ENCODE measurements around the gene HVCN1. TPM values are rescaled to one million over a fixed set of nuclear protein-coding genes. Genes with fewer than 3 reads are reported as not detected.

HVCN1 gene
- total RNA-seq, 1 experiment from 2014 or later, result 2.2 TPM

DNA sequence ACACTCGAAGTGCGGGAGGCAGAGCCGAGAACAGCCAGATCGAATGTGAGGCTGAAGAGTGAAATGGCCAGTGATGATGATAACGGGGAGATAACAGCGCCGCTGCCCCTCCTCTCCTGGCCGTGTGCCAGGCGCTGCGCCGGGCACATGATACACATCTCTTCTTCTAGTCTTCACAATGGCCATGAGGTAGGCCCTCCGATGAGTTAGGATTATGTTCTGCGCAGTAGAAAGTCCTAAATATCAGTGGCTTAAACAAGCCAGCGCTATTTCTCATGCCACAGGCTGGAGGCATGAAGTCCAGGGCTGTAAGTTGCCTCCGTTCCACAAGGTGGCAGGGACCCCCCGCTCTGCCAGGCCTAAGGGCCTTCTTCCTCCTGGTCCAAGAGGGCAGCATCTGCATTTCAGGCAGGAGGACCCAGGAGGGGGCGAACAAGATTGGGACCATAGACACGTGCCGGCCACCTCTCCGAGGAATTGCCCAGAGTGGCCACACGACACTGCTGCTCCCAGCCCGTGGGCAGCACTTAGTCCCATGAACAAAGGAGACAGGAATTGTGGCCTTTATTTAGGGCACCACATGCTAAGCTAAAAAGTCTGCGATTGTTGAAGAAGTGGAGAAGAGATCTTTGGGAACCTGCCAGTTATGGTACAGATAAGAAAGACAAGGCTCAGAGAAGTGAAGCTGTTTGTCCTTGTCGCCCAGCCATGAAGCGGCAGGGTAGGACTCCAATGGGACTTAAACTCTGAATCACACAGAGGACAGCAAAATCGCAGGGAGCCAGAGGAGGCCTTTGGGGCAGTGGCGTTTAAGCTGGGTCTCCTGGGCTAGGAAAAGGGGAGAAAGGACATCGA is 10.9 kb upstream of the HVCN1 start:
- H4K20me1 ChIP-seq (ENCODE audit: low read length), result no peaks in the 10 kb centered on the region
- H3K4me1 ChIP-seq (ENCODE audit: insufficient read depth, low read length), result 0 out of 2 replicates have a peak, but pooled peaks cover 6% of the 10 kb centered on the region
- intact Hi-C loops (cut with micrococcal nuclease), result loop anchor here (2.0 to 10.0 kb wide), 4 partner anchors 42 to 235 kb away; partner anchors contain the start of genes FAM216A, GPN3, PPP1CC and TCTN1
- H3K9me2 ChIP-seq (replicated peaks; ENCODE audit: low read length), result no peaks in the 10 kb centered on the region
- no peaks in the 10 kb centered on the region for H3K9me3 ChIP-seq (ENCODE audit: low read length)
- DNase-seq, result no peak
- no peak overlapping the region for H3K4me3 ChIP-seq (ENCODE audit: low read length)
- POLR2A ChIA-PET (ENCODE audit: unreplicated experiment), result no interaction called here
- no peak overlapping the region for H3K4me2 ChIP-seq (ENCODE audit: low read length)
- no peak overlapping the region for H3K27ac ChIP-seq (ENCODE audit: low read length)
- TF ChIP-seq EZH2 (IDR thresholded peaks at IDR 0.05; ENCODE audit: low read length, unreplicated experiment), result no peak
- TF ChIP-seq EZH2phosphoT487 (IDR thresholded peaks at IDR 0.05; ENCODE audit: borderline replicate concordance, low read length), result no peak
- TF ChIP-seq, protein P1, sequence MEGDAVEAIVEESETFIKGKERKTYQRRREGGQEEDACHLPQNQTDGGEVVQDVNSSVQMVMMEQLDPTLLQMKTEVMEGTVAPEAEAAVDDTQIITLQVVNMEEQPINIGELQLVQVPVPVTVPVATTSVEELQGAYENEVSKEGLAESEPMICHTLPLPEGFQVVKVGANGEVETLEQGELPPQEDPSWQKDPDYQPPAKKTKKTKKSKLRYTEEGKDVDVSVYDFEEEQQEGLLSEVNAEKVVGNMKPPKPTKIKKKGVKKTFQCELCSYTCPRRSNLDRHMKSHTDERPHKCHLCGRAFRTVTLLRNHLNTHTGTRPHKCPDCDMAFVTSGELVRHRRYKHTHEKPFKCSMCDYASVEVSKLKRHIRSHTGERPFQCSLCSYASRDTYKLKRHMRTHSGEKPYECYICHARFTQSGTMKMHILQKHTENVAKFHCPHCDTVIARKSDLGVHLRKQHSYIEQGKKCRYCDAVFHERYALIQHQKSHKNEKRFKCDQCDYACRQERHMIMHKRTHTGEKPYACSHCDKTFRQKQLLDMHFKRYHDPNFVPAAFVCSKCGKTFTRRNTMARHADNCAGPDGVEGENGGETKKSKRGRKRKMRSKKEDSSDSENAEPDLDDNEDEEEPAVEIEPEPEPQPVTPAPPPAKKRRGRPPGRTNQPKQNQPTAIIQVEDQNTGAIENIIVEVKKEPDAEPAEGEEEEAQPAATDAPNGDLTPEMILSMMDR (conservative IDR thresholded peaks at IDR 0.05; ENCODE audit: low read depth, low read length), result no peak
- no peak for ATAC-seq
- H3K9ac ChIP-seq (ENCODE audit: low read length), result no peak overlapping the region
- H2AFZ ChIP-seq (ENCODE audit: low read length), result no peak overlapping the region
- H3K36me3 ChIP-seq (ENCODE audit: low read depth, low read length), result no peaks in the 10 kb centered on the region
- no TSS peak for BruUV-seq (replicated peaks)
- CTCF ChIA-PET, result no interaction called here
- H3K79me2 ChIP-seq (ENCODE audit: low read length), result no peaks in the 10 kb centered on the region
- no peaks in the 10 kb centered on the region for H3F3A ChIP-seq (ENCODE audit: low read length, unreplicated experiment)
- H3K27me3 ChIP-seq (ENCODE audit: low read length), result no peaks in the 10 kb centered on the region

DNA sequence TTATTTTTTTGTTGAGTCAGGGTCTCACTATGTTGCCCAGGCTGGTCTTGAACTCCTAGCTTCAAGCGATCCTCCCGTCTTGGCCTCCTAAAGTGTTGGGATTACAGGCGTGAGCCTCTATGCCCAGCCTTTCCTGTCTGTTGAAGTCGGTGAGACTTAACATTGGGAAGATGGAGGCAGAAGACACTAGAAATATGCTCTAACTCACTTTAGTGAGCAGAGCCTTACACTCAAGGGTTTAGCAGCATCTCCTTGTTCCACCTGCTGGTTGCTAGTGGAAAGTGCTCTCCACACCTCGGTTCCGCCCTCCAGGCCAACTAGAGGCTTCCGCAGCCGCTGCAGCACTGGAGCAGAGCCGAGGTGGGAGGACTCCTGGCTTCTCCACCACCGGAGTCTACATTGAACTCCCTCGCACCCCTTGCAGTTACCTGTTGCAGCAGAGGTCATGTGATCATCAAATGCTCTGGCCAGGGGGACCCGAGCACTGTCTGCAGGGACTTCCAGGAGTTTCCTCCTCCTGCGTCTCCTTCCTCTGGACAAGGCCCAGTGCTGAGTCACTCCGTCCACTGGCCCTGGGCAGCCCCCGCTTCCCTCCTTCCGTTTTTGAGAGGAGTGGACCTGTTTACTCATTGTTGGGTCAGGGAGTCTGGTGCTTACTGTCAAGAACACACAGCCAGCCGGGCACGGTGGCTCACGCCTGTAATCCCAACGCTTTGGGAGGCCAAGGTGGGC is 9.4 kb upstream of the HVCN1 start:
- Histone ChIP-seq H3K9me2 (replicated peaks; ENCODE audit: low read length) (no peaks in the 10 kb centered on the region), H3K4me3 (ENCODE audit: low read length) (peak overlapping the region; percentile 12; the same call in 1 of the 2 replicates), H3K36me3 (ENCODE audit: low read depth, low read length) (no peaks in the 10 kb centered on the region), H3K27me3 (ENCODE audit: low read length) (no peaks in the 10 kb centered on the region), H3K4me2 (ENCODE audit: low read length) (peak overlapping the region; percentile 52), H3K4me1 (ENCODE audit: insufficient read depth, low read length) (0 out of 2 replicates have a peak, but pooled peaks cover 6% of the 10 kb centered on the region), H4K20me1 (ENCODE audit: low read length) (no peaks in the 10 kb centered on the region), H3K27ac (ENCODE audit: low read length) (peak overlapping the region; percentile 65), H3F3A (ENCODE audit: low read length, unreplicated experiment) (no peaks in the 10 kb centered on the region), H3K79me2 (ENCODE audit: low read length) (no peaks in the 10 kb centered on the region), H2AFZ (ENCODE audit: low read length) (peak overlapping the region; percentile 67), H3K9me3 (ENCODE audit: low read length) (no peaks in the 10 kb centered on the region), H3K9ac (ENCODE audit: low read length) (peak overlapping the region; percentile 21; the same call in 1 of the 2 replicates)
- TF ChIP-seq EZH2phosphoT487 (IDR thresholded peaks at IDR 0.05; ENCODE audit: borderline replicate concordance, low read length), result no peak
- TF ChIP-seq EZH2 (IDR thresholded peaks at IDR 0.05; ENCODE audit: low read length, unreplicated experiment), result no peak
- TF ChIP-seq, protein P1 (conservative IDR thresholded peaks at IDR 0.05; ENCODE audit: low read depth, low read length), result peak; percentile 80
- intact Hi-C loops (cut with micrococcal nuclease), result loop anchor here (1.0 to 10.0 kb wide), 5 partner anchors 44 to 234 kb away; partner anchors contain the start of genes FAM216A, GPN3, PPP1CC and TCTN1
- no TSS peak for BruUV-seq (replicated peaks)
- CTCF ChIA-PET, result no interaction called here
- peak; percentile 94 for ATAC-seq
- peak; percentile 97 for DNase-seq
- POLR2A ChIA-PET (ENCODE audit: unreplicated experiment), result no interaction called here
